Liver (tissue), 3 donors: ENCODE data around the gene TRMT10B.

Source experiments
- ATF3 ChIP-seq: IDR thresholded peaks from 2 replicates; pipeline ENCODE4 v1.6.1; 2016; ENCODE audit warnings: antibody characterized with exemption
- EGR1 ChIP-seq, 2 donors: IDR thresholded peaks; 2 replicates each; pipeline ENCODE4 v1.6.1; 2016 to 2018; ENCODE audit warnings: antibody characterized with exemption in 2 of 2, low read depth in 2 of 2
- FOXA1 ChIP-seq: IDR thresholded peaks from 2 replicates; pipeline ENCODE4 v1.6.1; 2016; ENCODE audit warnings: antibody characterized with exemption
- GABPA ChIP-seq, 2 donors: IDR thresholded peaks in 1 of 2; conservative IDR thresholded peaks in 1 of 2; 2 replicates each; pipeline ENCODE4 v1.6.1; 2016; ENCODE audit warnings: antibody characterized with exemption in 2 of 2, mild to moderate bottlenecking in 1 of 2, moderate library complexity in 1 of 2
- HNF4G ChIP-seq: IDR thresholded peaks from 2 replicates; pipeline ENCODE4 v1.6.1; 2016; ENCODE audit warnings: antibody characterized with exemption
- JUND ChIP-seq, 2 donors: IDR thresholded peaks; 2 replicates each; pipeline ENCODE4 v1.6.1; 2016; ENCODE audit warnings: antibody characterized with exemption in 2 of 2
- RAD21 ChIP-seq, 2 donors: IDR thresholded peaks; 2 replicates each; pipeline ENCODE4 v1.6.1; 2016; ENCODE audit warnings: antibody characterized with exemption in 2 of 2, mild to moderate bottlenecking in 2 of 2
- RXRA ChIP-seq, 2 donors: IDR thresholded peaks; 2 replicates each; pipeline ENCODE4 v1.6.1; 2017 to 2018; ENCODE audit warnings: antibody characterized with exemption in 2 of 2, mild to moderate bottlenecking in 1 of 2
- TAF1 ChIP-seq: conservative IDR thresholded peaks from 2 replicates; pipeline ENCODE4 v1.6.1; 2016; ENCODE audit warnings: antibody characterized with exemption, mild to moderate bottlenecking
- YY1 ChIP-seq: IDR thresholded peaks from 2 replicates; pipeline ENCODE4 v1.6.1; 2016; ENCODE audit warnings: antibody characterized with exemption, mild to moderate bottlenecking
- TF ChIP-seq, protein P1 (sequence below): fragments of 150-350 bp; IDR thresholded peaks from 2 replicates; pipeline ENCODE4 v1.5.1; 2017; ENCODE audit warnings: improper control_type of control experiment, low read depth, low read length; ENCODE audit not compliant: missing input control
- TF ChIP-seq, protein P2 (sequence below): IDR thresholded peaks from 2 replicates; pipeline ENCODE4 v1.6.1; 2016; ENCODE audit warnings: antibody characterized with exemption
- TF ChIP-seq, protein P3 (sequence below): IDR thresholded peaks from 2 replicates; pipeline ENCODE4 v1.6.1; 2016; ENCODE audit warnings: antibody characterized with exemption
- TF ChIP-seq, protein P4 (sequence below): IDR thresholded peaks from 2 replicates; pipeline ENCODE4 v1.6.1; 2016; ENCODE audit warnings: antibody characterized with exemption, mild to moderate bottlenecking
- donor health status: healthy.
- donor health status: healthy.

DNA sequence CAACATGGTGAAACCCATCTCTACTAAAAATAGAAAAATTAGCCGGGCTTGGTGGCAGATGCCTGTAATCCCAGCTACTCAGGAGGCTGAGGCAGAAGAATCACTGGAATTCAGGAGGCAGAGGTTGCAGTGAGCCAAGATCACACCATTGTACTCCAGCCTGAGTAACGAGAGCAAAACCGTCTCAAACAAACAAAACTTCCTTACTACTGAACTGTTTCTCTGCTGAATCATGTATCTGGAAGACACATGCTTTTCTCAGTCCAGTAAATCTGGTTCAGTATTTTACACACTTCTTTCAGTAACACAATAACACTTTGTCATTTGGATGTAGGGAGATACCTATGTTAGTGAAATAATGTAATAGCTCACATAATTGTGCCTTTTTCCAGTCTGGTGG lies 7.9 kb downstream of the TRMT10B start:
- TF ChIP-seq, protein P1, sequence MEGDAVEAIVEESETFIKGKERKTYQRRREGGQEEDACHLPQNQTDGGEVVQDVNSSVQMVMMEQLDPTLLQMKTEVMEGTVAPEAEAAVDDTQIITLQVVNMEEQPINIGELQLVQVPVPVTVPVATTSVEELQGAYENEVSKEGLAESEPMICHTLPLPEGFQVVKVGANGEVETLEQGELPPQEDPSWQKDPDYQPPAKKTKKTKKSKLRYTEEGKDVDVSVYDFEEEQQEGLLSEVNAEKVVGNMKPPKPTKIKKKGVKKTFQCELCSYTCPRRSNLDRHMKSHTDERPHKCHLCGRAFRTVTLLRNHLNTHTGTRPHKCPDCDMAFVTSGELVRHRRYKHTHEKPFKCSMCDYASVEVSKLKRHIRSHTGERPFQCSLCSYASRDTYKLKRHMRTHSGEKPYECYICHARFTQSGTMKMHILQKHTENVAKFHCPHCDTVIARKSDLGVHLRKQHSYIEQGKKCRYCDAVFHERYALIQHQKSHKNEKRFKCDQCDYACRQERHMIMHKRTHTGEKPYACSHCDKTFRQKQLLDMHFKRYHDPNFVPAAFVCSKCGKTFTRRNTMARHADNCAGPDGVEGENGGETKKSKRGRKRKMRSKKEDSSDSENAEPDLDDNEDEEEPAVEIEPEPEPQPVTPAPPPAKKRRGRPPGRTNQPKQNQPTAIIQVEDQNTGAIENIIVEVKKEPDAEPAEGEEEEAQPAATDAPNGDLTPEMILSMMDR, result no peak
- TF ChIP-seq, protein P2, sequence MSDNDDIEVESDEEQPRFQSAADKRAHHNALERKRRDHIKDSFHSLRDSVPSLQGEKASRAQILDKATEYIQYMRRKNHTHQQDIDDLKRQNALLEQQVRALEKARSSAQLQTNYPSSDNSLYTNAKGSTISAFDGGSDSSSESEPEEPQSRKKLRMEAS, result no peak
- no peak for TF ChIP-seq YY1
- no peak for TF ChIP-seq ATF3
- TF ChIP-seq FOXA1, result no peak
- TF ChIP-seq, protein P3, sequence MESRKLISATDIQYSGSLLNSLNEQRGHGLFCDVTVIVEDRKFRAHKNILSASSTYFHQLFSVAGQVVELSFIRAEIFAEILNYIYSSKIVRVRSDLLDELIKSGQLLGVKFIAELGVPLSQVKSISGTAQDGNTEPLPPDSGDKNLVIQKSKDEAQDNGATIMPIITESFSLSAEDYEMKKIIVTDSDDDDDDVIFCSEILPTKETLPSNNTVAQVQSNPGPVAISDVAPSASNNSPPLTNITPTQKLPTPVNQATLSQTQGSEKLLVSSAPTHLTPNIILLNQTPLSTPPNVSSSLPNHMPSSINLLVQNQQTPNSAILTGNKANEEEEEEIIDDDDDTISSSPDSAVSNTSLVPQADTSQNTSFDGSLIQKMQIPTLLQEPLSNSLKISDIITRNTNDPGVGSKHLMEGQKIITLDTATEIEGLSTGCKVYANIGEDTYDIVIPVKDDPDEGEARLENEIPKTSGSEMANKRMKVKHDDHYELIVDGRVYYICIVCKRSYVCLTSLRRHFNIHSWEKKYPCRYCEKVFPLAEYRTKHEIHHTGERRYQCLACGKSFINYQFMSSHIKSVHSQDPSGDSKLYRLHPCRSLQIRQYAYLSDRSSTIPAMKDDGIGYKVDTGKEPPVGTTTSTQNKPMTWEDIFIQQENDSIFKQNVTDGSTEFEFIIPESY, result no peak
- no peak for TF ChIP-seq JUND (IDR thresholded peaks at IDR 0.05)
- no peak for TF ChIP-seq RAD21 (IDR thresholded peaks at IDR 0.05)
- TF ChIP-seq HNF4G, result no peak
- TF ChIP-seq, protein P4, sequence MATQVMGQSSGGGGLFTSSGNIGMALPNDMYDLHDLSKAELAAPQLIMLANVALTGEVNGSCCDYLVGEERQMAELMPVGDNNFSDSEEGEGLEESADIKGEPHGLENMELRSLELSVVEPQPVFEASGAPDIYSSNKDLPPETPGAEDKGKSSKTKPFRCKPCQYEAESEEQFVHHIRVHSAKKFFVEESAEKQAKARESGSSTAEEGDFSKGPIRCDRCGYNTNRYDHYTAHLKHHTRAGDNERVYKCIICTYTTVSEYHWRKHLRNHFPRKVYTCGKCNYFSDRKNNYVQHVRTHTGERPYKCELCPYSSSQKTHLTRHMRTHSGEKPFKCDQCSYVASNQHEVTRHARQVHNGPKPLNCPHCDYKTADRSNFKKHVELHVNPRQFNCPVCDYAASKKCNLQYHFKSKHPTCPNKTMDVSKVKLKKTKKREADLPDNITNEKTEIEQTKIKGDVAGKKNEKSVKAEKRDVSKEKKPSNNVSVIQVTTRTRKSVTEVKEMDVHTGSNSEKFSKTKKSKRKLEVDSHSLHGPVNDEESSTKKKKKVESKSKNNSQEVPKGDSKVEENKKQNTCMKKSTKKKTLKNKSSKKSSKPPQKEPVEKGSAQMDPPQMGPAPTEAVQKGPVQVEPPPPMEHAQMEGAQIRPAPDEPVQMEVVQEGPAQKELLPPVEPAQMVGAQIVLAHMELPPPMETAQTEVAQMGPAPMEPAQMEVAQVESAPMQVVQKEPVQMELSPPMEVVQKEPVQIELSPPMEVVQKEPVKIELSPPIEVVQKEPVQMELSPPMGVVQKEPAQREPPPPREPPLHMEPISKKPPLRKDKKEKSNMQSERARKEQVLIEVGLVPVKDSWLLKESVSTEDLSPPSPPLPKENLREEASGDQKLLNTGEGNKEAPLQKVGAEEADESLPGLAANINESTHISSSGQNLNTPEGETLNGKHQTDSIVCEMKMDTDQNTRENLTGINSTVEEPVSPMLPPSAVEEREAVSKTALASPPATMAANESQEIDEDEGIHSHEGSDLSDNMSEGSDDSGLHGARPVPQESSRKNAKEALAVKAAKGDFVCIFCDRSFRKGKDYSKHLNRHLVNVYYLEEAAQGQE, result no peak
- TF ChIP-seq TAF1, result no peak
- TF ChIP-seq EGR1 (IDR thresholded peaks at IDR 0.05; ENCODE audit: low read depth in 2 of 2), result no peak
- TF ChIP-seq GABPA (IDR thresholded peaks at IDR 0.05 in 1 of 2, conservative IDR thresholded peaks at IDR 0.05 in 1 of 2), result no peak
- TF ChIP-seq RXRA (IDR thresholded peaks at IDR 0.05), result no peak
